GM12878 (cell line): ENCODE results near the gene MYO1E. TPM values are rescaled to one million over a fixed set of nuclear protein-coding genes. Genes with fewer than 3 reads are reported as not detected.
A peak's percentile ranks its signal among the peaks of the same experiment; 100 is the strongest.

Source experiments
- ATF7 ChIP-seq: fragments of 450-650 bp; IDR thresholded peaks from 2 replicates; pipeline ENCODE4 v1.6.1; 2016; ENCODE audit warnings: low read depth, mild to moderate bottlenecking
- CEBPB ChIP-seq, 2 experiments: fragments of 150-350 bp in 1 of 2; IDR thresholded peaks; 2 replicates each; pipeline ENCODE4 v1.6.1; 2012 to 2014; ENCODE audit warnings: low read depth in 2 of 2, low read length in 2 of 2, borderline replicate concordance in 1 of 2, inconsistent platforms in 1 of 2
- CHD1 ChIP-seq: IDR thresholded peaks from 2 replicates; pipeline ENCODE4 v1.6.1; 2012; ENCODE audit warnings: low read depth, low read length, improper control_type of control experiment
- CTCF ChIP-seq, 3 experiments: IDR thresholded peaks in 2 of 3; conservative IDR thresholded peaks in 1 of 3; 2 replicates each; pipeline ENCODE4 v1.5.1; 2011; ENCODE audit warnings: low read depth in 3 of 3, low read length in 3 of 3, mild to moderate bottlenecking in 3 of 3, control low read depth in 2 of 3, moderate library complexity in 2 of 3, inconsistent platforms in 1 of 3, mixed read lengths in 1 of 3; ENCODE audit not compliant: control insufficient read depth in 2 of 3, insufficient read depth in 1 of 3; ENCODE audit errors: extremely low read depth in 1 of 3
- EED ChIP-seq: sonication (generic); IDR thresholded peaks from 2 replicates; pipeline ENCODE4 v1.6.1; 2016; ENCODE audit warnings: antibody characterized with exemption, low read depth
- EGR1 ChIP-seq, 2 experiments: IDR thresholded peaks; 1 replicate in 1 of 2; 2 replicates in 1 of 2; pipeline ENCODE4 v1.6.1; 2011 to 2012; ENCODE audit warnings: low read depth in 2 of 2, low read length in 2 of 2, borderline replicate concordance in 1 of 2, mild to moderate bottlenecking in 1 of 2, moderate library complexity in 1 of 2
- FOXM1 ChIP-seq: IDR thresholded peaks from 2 replicates; pipeline ENCODE4 v1.6.1; 2012; ENCODE audit warnings: low read depth, mild to moderate bottlenecking, inconsistent platforms, low read length, moderate library complexity
- GABPA ChIP-seq: IDR thresholded peaks from 2 replicates; pipeline ENCODE4 v1.6.1; 2014; ENCODE audit warnings: antibody characterized with exemption, low read depth, mild to moderate bottlenecking, inconsistent platforms
- GATAD2B ChIP-seq: fragments of 450-650 bp; conservative IDR thresholded peaks from 2 replicates; pipeline ENCODE4 v1.6.1; 2017; ENCODE audit warnings: low read depth, mild to moderate bottlenecking, moderate library complexity
- JUNB ChIP-seq: IDR thresholded peaks from 2 replicates; pipeline ENCODE4 v1.6.1; 2016; ENCODE audit warnings: antibody characterized with exemption, mild to moderate bottlenecking
- MAX ChIP-seq: IDR thresholded peaks from 2 replicates; pipeline ENCODE4 v1.6.1; 2012; ENCODE audit warnings: low read depth, low read length, improper control_type of control experiment
- NBN ChIP-seq: fragments of 450-650 bp; IDR thresholded peaks from 2 replicates; pipeline ENCODE4 v1.6.1; 2016
- PAX5 ChIP-seq: IDR thresholded peaks from 2 replicates; pipeline ENCODE4 v1.6.1; 2011; ENCODE audit warnings: low read depth, low read length, borderline replicate concordance
- RB1 ChIP-seq: fragments of 450-650 bp; formaldehyde crosslinking; IDR thresholded peaks from 2 replicates; pipeline ENCODE4 v1.6.1; 2017; ENCODE audit warnings: mild to moderate bottlenecking, borderline replicate concordance
- RUNX3 ChIP-seq: IDR thresholded peaks from 2 replicates; pipeline ENCODE4 v1.6.1; 2012; ENCODE audit warnings: low read length, inconsistent platforms
- SKIL ChIP-seq: fragments of 450-650 bp; IDR thresholded peaks from 2 replicates; pipeline ENCODE4 v1.6.1; 2017; ENCODE audit warnings: mild to moderate bottlenecking, low read depth, inconsistent platforms; ENCODE audit not compliant: poor library complexity, severe bottlenecking
- SPI1 ChIP-seq: IDR thresholded peaks from 2 replicates; pipeline ENCODE4 v1.6.1; 2011; ENCODE audit warnings: low read depth, mild to moderate bottlenecking, low read length, moderate library complexity, borderline replicate concordance; ENCODE audit not compliant: insufficient read depth
- SRF ChIP-seq, 2 experiments: IDR thresholded peaks; 2 replicates each; pipeline ENCODE4 v1.6.1; 2011; ENCODE audit warnings: low read depth in 2 of 2, low read length in 2 of 2, mild to moderate bottlenecking in 1 of 2, moderate library complexity in 1 of 2
- SUZ12 ChIP-seq: fragments of 200-600 bp; sonication (generic); IDR thresholded peaks from one replicate; pipeline ENCODE4 v1.6.1; 2018; ENCODE audit warnings: antibody characterized with exemption, mild to moderate bottlenecking; ENCODE audit not compliant: unreplicated experiment
- TAF1 ChIP-seq: IDR thresholded peaks from 2 replicates; pipeline ENCODE4 v1.6.1; 2011; ENCODE audit warnings: mild to moderate bottlenecking, low read depth, low read length, borderline replicate concordance
- TCF7 ChIP-seq: IDR thresholded peaks from 2 replicates; pipeline ENCODE4 v1.6.1; 2014; ENCODE audit warnings: antibody characterized with exemption, borderline replicate concordance
- USF2 ChIP-seq: IDR thresholded peaks from 2 replicates; pipeline ENCODE4 v1.6.1; 2011; ENCODE audit warnings: low read depth, low read length, improper control_type of control experiment, borderline replicate concordance
- ZZZ3 ChIP-seq: IDR thresholded peaks from 2 replicates; pipeline ENCODE4 v1.6.1; 2011; ENCODE audit warnings: low read depth; ENCODE audit not compliant: control insufficient read depth, insufficient read length
- polyA plus RNA-seq, 11 experiments: library from polyadenylated mRNA; depleted of rRNA in 4 of 11; unstranded in 6 of 11; stranded (reverse) in 5 of 11; fragments of >200 nt; fragmentation: Nextera tagmentation in 4 of 11; fragmentation: Illumina TruSeq in 1 of 11; extraction: Ambion mirVana in 4 of 11; extraction: Trizol in 1 of 11; gene quantifications; 1 replicate in 1 of 11; 2 replicates in 10 of 11; pipeline versions ENCODE4 v1.2.1 to v1.2.3, GENCODE V29; 2011 to 2016; ENCODE audit warnings: inconsistent platforms in 2 of 11, missing spikeins in 2 of 11, low read depth in 1 of 11
- total RNA-seq, 4 experiments: library from RNA; depleted of rRNA in 3 of 4; stranded (reverse); fragments of >200 nt in 3 of 4; fragmentation: Illumina TruSeq in 1 of 4; extraction: Trizol in 1 of 4; gene quantifications; 2 replicates each; pipeline versions ENCODE4 v1.2.1 to v1.2.3, GENCODE V29; 2013 to 2021

The MYO1E gene
- total and polyA plus RNA-seq, 10 of the 15 experiments (the other 5 are each of a cell fraction or from before 2014, with no cell fraction given) = 10.3 to 266 (median 64.9) TPM

- peak; percentile 54; the same call in 1 of the 2 replicates for TF ChIP-seq SPI1
- TF ChIP-seq CEBPB (IDR thresholded peaks at IDR 0.05; ENCODE audit: borderline replicate concordance in 1 of 2, low read depth in 2 of 2, low read length in 2 of 2) = no peak
- TF ChIP-seq RB1 = no peak
- TF ChIP-seq CTCF (IDR thresholded peaks at IDR 0.05 in 2 of 3, conservative IDR thresholded peaks at IDR 0.05 in 1 of 3; ENCODE audit: control insufficient read depth in 2 of 3, extremely low read depth in 1 of 3, insufficient read depth in 1 of 3, low read depth in 3 of 3, low read length in 3 of 3) = no peak
- no peak for TF ChIP-seq SUZ12
- TF ChIP-seq JUNB = no peak
- no peak for TF ChIP-seq MAX
- TF ChIP-seq SRF (IDR thresholded peaks at IDR 0.05; ENCODE audit: low read depth in 2 of 2, low read length in 2 of 2) = no peak
- TF ChIP-seq ATF7 = 0 out of 2 replicates have a peak, but pooled peaks have one; percentile 28
- 0 out of 2 replicates have a peak, but pooled peaks have one; percentile 15 for TF ChIP-seq TAF1
- no peak; the same call in 1 of the 2 replicates for TF ChIP-seq RUNX3
- TF ChIP-seq GABPA = no peak
- TF ChIP-seq PAX5 = no peak
- no peak for TF ChIP-seq CHD1
- TF ChIP-seq TCF7 = no peak
- no peak for TF ChIP-seq SKIL
- TF ChIP-seq FOXM1 = no peak
- no peak for TF ChIP-seq EED
- TF ChIP-seq USF2 = no peak
- TF ChIP-seq EGR1 (IDR thresholded peaks at IDR 0.05; ENCODE audit: borderline replicate concordance in 1 of 2, low read depth in 2 of 2, low read length in 2 of 2) = peak in 1 of 2 experiments; percentile 52; a peak in 1 of 3 replicates
- no peak for TF ChIP-seq ZZZ3
- TF ChIP-seq GATAD2B = no peak
- no peak for TF ChIP-seq NBN
- TF ChIP-seq, all 136 proteins: peak for 5
Measured at GRCh38 chr15:59104602-59104911, 268.1 kb downstream of the MYO1E start (continued).
